ENCODE measurements around the gene FMN1.

The FMN1 gene

DNA sequence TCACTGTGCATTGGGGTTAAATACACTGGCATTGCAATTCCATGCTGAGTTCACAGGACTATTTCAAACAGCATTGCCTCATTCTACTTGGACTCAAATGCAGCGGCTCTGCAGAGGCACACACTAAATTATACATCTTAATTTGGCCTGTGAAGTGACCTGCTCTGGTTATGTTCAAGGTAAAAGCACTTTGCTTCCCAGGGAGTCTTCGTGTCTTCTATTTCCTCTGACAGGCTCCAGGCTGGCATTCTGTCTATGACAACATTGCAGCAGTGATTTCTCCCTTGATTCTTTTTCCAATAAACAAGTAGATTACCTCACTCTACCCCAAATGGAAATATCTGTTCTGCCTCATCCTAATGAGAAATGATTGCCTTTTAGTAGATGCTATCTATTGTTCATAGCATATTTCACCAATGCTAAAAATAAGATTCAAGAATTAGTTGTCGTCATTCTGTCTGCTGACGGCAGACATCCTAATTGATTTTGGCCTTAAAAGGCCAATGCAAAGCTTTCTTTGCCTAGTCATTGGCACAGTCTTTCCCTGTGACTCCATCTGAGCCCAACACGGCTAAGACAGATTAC is 33.8 kb downstream of the FMN1 start:
- TF ChIP-seq, protein P1, sequence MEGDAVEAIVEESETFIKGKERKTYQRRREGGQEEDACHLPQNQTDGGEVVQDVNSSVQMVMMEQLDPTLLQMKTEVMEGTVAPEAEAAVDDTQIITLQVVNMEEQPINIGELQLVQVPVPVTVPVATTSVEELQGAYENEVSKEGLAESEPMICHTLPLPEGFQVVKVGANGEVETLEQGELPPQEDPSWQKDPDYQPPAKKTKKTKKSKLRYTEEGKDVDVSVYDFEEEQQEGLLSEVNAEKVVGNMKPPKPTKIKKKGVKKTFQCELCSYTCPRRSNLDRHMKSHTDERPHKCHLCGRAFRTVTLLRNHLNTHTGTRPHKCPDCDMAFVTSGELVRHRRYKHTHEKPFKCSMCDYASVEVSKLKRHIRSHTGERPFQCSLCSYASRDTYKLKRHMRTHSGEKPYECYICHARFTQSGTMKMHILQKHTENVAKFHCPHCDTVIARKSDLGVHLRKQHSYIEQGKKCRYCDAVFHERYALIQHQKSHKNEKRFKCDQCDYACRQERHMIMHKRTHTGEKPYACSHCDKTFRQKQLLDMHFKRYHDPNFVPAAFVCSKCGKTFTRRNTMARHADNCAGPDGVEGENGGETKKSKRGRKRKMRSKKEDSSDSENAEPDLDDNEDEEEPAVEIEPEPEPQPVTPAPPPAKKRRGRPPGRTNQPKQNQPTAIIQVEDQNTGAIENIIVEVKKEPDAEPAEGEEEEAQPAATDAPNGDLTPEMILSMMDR (conservative IDR thresholded peaks at IDR 0.05; ENCODE audit: low read depth, low read length): no peak
- Histone ChIP-seq H3K36me3 (ENCODE audit: insufficient read depth) (no peaks in the 10 kb centered on the region), H3K79me2 (ENCODE audit: insufficient read depth, low read depth) (no peaks in the 10 kb centered on the region), H4K20me1 (ENCODE audit: insufficient read depth) (no peaks in the 10 kb centered on the region), H2AFZ (ENCODE audit: low read depth) (no peak overlapping the region), H3K4me1 (ENCODE audit: low read depth, poor library complexity, severe bottlenecking) (no peaks in the 10 kb centered on the region), H3K9ac (no peak overlapping the region), H3K4me3 (IDR thresholded peaks at IDR 0.05; ENCODE audit: insufficient read depth, low read depth, low read length) (no peak overlapping the region), H3K27ac (no peak overlapping the region), H3K4me2 (no peak overlapping the region), H3K27me3 (ENCODE audit: insufficient read depth, low read depth) (no peaks in the 10 kb centered on the region)

DNA sequence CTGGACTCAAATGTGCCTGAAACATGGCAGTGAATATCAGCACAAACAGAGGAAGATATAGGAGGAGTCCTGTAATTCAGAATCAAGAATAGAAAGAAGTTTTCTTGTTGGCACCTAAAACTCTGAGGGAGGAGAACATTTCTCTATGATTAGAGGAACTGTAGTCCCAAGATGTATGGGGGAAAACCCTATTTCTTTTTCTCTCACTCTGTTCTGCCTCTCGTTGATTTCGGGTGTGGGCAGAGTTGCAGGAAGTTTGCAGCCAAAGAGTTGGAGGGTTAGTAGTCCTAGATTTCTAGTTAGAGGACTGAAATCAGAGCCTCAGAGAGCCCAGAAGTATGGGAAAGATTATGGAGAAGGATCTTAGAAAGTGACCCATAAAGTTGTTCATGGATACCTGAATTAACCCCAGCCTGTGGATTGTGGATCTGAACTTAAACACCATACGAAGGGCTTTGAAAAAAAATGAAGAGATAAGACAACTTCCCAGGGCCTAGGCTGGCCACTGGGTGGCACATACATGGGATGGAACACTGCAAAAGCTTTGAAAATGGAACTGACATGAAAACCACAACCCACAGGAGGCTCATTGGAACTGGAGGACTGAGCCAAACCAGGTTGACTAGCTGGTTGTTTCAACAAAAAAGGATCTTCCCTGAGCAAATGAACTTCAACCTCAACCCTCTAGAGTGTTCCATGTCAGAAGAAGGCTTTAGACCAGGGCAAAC is 34.6 kb downstream of the FMN1 start:
- H3K27me3 ChIP-seq (ENCODE audit: insufficient read depth, low read depth): no peaks in the 10 kb centered on the region
- no peak overlapping the region for H3K4me2 ChIP-seq
- H3K36me3 ChIP-seq (ENCODE audit: insufficient read depth): no peaks in the 10 kb centered on the region
- no peak overlapping the region for H3K4me3 ChIP-seq (IDR thresholded peaks at IDR 0.05; ENCODE audit: insufficient read depth, low read depth, low read length)
- no peak overlapping the region for H2AFZ ChIP-seq (ENCODE audit: low read depth)
- H3K4me1 ChIP-seq (ENCODE audit: low read depth, poor library complexity, severe bottlenecking): no peaks in the 10 kb centered on the region
- no peak overlapping the region for H3K9ac ChIP-seq
- TF ChIP-seq, protein P1 (conservative IDR thresholded peaks at IDR 0.05; ENCODE audit: low read depth, low read length): no peak
- H3K79me2 ChIP-seq (ENCODE audit: insufficient read depth, low read depth): no peaks in the 10 kb centered on the region
- no peaks in the 10 kb centered on the region for H4K20me1 ChIP-seq (ENCODE audit: insufficient read depth)
- H3K27ac ChIP-seq: no peak overlapping the region

DNA sequence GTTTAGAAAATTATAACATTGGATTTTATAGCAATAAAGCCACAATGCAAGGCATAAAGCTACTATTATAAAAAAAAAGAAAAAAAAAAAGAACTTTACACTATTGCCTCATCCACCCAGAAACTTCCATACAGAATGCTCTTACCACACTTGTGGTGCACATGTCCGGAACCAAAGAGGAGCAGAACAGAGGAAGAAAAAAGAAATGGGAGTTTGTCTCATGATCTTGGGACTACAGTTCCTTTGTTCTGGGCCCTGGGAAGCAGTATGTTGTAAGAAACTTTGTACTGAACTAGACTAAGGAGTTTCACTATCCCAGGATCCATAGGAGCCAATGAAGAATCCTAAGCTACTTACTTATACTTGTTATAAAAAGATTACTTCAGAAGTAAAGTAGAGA is 36.1 kb downstream of the FMN1 start:
- no peaks in the 10 kb centered on the region for H3K79me2 ChIP-seq (ENCODE audit: insufficient read depth, low read depth)
- no peaks in the 10 kb centered on the region for H3K36me3 ChIP-seq (ENCODE audit: insufficient read depth)
- H4K20me1 ChIP-seq (ENCODE audit: insufficient read depth): no peaks in the 10 kb centered on the region
- H3K4me1 ChIP-seq (ENCODE audit: low read depth, poor library complexity, severe bottlenecking): no peaks in the 10 kb centered on the region
- no peak overlapping the region for H3K4me2 ChIP-seq
- H3K4me3 ChIP-seq (IDR thresholded peaks at IDR 0.05; ENCODE audit: insufficient read depth, low read depth, low read length): no peak overlapping the region
- H2AFZ ChIP-seq (ENCODE audit: low read depth): no peak overlapping the region
- no peak overlapping the region for H3K9ac ChIP-seq
- TF ChIP-seq, protein P1 (conservative IDR thresholded peaks at IDR 0.05; ENCODE audit: low read depth, low read length): no peak
- no peaks in the 10 kb centered on the region for H3K27me3 ChIP-seq (ENCODE audit: insufficient read depth, low read depth)
- H3K27ac ChIP-seq: no peak overlapping the region

DNA sequence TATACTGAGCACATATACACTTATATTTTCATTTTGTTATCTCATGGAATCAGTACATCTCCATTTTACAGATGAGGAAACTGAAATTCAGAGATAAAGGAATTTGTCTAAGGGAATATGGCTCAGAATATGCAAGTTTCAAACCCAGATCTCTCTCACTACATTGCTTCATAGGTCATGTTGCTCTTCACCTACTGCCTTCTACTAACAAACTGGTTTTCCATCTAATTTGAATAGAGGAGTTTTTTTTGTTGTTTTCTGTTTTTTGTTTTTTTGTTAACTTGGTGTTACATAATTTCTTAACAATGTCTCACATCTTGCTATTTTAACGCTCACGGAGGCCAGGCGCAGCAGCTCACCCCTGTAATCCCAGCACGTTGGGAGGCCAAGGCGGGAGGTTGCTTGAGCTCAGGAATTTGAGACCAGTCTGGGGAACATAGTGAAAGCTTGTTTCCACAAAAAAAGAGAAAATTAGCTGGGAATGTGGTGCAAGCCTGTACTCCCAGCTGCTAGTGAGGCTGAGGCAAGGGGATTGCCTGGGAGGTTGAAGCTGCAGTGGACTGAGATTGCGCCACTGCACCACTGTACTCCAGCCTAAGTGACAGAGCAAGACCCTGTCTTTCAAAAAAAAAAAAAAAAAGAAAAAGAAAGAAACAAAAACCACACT is 37.0 kb downstream of the FMN1 start:
- no peaks in the 10 kb centered on the region for H3K4me1 ChIP-seq (ENCODE audit: low read depth, poor library complexity, severe bottlenecking)

More for the DNA sequence above, 37.0 kb downstream of the FMN1 start:
- H3K4me3 ChIP-seq (IDR thresholded peaks at IDR 0.05; ENCODE audit: insufficient read depth, low read depth, low read length): no peak overlapping the region
- no peak overlapping the region for H3K27ac ChIP-seq
- H2AFZ ChIP-seq (ENCODE audit: low read depth): no peak overlapping the region
- H3K9ac ChIP-seq: no peak overlapping the region
- TF ChIP-seq, protein P1 (conservative IDR thresholded peaks at IDR 0.05; ENCODE audit: low read depth, low read length): no peak
- H3K79me2 ChIP-seq (ENCODE audit: insufficient read depth, low read depth): no peaks in the 10 kb centered on the region
- no peaks in the 10 kb centered on the region for H3K27me3 ChIP-seq (ENCODE audit: insufficient read depth, low read depth)
- H4K20me1 ChIP-seq (ENCODE audit: insufficient read depth): no peaks in the 10 kb centered on the region
- H3K36me3 ChIP-seq (ENCODE audit: insufficient read depth): no peaks in the 10 kb centered on the region
- H3K4me2 ChIP-seq: no peak overlapping the region
